Gastroesophageal sphincter (tissue), 4 donors: ENCODE results near the gene EPB41L4B. TPM values are rescaled to one million over a fixed set of nuclear protein-coding genes. Genes with fewer than 3 reads are reported as not detected.

Experiments used
- ATAC-seq: fragments of 150-250 bp; one replicate; pipeline ENCODE4 v1.9.1; 2016; ENCODE audit warnings: mild to moderate bottlenecking, moderate library complexity
- H3K27ac ChIP-seq, 4 donors: fragments of 200-600 bp; sonication (generic) in 3 of 4; 1 replicate in 3 of 4; 2 replicates in 1 of 4; pipeline ENCODE4 v1.5.1; 2016 to 2019
- H3K27me3 ChIP-seq: fragments of 200-600 bp; sonication (generic); one replicate; pipeline ENCODE4 v1.5.1; 2019
- H3K36me3 ChIP-seq, 2 donors: fragments of 200-600 bp; sonication (generic); one replicate each; pipeline ENCODE4 v1.5.1; 2019; ENCODE audit warnings: control low read depth in 1 of 2
- H3K4me1 ChIP-seq, 3 donors: fragments of 200-600 bp; sonication (generic); 1 replicate in 2 of 3; 2 replicates in 1 of 3; pipeline ENCODE4 v1.5.1; 2016 to 2019; ENCODE audit warnings: control low read depth in 2 of 3
- H3K4me3 ChIP-seq, 2 donors: fragments of 200-600 bp; sonication (generic); one replicate each; pipeline ENCODE4 v1.5.1; 2019; ENCODE audit warnings: mild to moderate bottlenecking in 1 of 2, moderate library complexity in 1 of 2
- H3K9me3 ChIP-seq, 3 donors: fragments of 200-600 bp; sonication (generic); one replicate each; pipeline ENCODE4 v1.5.1; 2017 to 2019; ENCODE audit warnings: control low read depth in 2 of 3
- EP300 ChIP-seq: sonication (generic); formaldehyde crosslinking; IDR thresholded peaks from one replicate; pipeline ENCODE4 v1.6.1; 2017; ENCODE audit warnings: antibody characterized with exemption, mild to moderate bottlenecking
- POLR2A ChIP-seq, 2 donors: fragments of 450-650 bp; IDR thresholded peaks; one replicate each; pipeline ENCODE4 v1.6.1; 2017; ENCODE audit warnings: antibody characterized with exemption in 2 of 2, mild to moderate bottlenecking in 2 of 2, moderate library complexity in 1 of 2
- POLR2AphosphoS5 ChIP-seq: sonication (generic); formaldehyde crosslinking; IDR thresholded peaks from one replicate; pipeline ENCODE4 v1.6.1; 2017; ENCODE audit warnings: antibody characterized with exemption
- WGBS, 2 donors: methylation state at CpG; one replicate each; pipeline ENCODE4 v1.1.5; 2018; ENCODE audit warnings: low coverage in 1 of 2; 5-methylcytosine and 5-hydroxymethylcytosine counted together
- total RNA-seq, 4 donors: library from RNA; depleted of rRNA; stranded (reverse); fragments of >200 nt; gene quantifications; one replicate each; pipeline ENCODE4 v1.1.0, GENCODE V29; 2016
- TF ChIP-seq, protein P1 (sequence below), 4 experiments: fragments of 200-600 bp in 2 of 4; fragments of 450-650 bp in 2 of 4; sonication (generic) in 1 of 4; IDR thresholded peaks; one replicate each; pipeline ENCODE4 v1.5.1; 2017 to 2019; ENCODE audit warnings: antibody characterized with exemption in 4 of 4, mild to moderate bottlenecking in 2 of 4, moderate library complexity in 2 of 4

EPB41L4B gene
- total RNA-seq, 4 donors from 2014 or later = 1.2 to 1.7 (median 1.4) TPM; not detected in 1

DNA sequence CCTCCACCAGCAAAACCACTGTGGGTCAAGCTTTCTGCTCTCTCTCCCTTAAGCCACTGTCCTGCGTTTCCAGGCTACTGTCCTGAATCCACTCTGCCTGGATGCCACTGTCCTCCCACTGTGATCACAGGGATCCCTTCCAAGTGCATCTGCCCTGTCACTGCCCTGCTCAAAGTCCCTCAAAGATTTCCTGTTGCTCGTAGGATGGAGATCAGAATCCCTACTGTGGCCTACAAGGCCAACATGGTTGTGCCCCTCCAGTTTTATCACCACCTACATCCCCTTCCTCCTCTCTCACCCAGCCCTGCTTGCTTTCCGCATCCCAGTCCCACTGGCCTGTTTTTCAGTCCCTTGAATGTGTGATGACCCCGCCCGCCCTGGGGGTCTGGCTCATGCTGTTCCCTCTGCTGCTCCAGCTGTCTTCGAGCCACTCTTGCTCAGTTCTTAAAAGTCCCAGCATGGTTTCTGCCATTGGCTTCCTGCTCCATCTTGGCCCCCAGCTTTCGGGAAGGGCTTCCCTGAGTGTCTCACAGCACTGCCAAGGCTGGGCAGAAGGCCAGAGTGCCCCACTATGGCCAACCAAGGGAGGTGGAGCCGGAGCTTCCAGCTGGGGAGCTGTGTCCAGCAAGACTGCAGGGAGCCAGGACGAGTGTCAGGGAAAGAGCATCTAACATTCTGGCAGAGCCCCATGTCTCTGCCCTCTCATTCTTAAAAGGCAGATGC lies 140.9 kb downstream of the EPB41L4B start:
- WGBS, 2 donors = 72 to 77% methylated on average over 6 of the region's 9 CpGs
- TF ChIP-seq POLR2AphosphoS5 (no peak), EP300 (no peak), POLR2A (IDR thresholded peaks at IDR 0.05) (no peak)
- TF ChIP-seq, protein P1, sequence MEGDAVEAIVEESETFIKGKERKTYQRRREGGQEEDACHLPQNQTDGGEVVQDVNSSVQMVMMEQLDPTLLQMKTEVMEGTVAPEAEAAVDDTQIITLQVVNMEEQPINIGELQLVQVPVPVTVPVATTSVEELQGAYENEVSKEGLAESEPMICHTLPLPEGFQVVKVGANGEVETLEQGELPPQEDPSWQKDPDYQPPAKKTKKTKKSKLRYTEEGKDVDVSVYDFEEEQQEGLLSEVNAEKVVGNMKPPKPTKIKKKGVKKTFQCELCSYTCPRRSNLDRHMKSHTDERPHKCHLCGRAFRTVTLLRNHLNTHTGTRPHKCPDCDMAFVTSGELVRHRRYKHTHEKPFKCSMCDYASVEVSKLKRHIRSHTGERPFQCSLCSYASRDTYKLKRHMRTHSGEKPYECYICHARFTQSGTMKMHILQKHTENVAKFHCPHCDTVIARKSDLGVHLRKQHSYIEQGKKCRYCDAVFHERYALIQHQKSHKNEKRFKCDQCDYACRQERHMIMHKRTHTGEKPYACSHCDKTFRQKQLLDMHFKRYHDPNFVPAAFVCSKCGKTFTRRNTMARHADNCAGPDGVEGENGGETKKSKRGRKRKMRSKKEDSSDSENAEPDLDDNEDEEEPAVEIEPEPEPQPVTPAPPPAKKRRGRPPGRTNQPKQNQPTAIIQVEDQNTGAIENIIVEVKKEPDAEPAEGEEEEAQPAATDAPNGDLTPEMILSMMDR (IDR thresholded peaks at IDR 0.05) = no peak
- H3K4me3 ChIP-seq = no peak overlapping the region
- H3K36me3 ChIP-seq = no peaks in the 10 kb centered on the region
- H3K9me3 ChIP-seq = no peaks in the 10 kb centered on the region
- H3K27ac ChIP-seq = no peak overlapping the region
- no peaks in the 10 kb centered on the region for H3K4me1 ChIP-seq
- H3K27me3 ChIP-seq = no peaks in the 10 kb centered on the region
- ATAC-seq = no peak

GRCh38 chr9:109176963-109177362 lies 143.9 kb downstream of the EPB41L4B start:
- Histone ChIP-seq H3K4me3 (no peak overlapping the region), H3K36me3 (no peaks in the 10 kb centered on the region), H3K27ac (no peak overlapping the region), H3K9me3 (no peaks in the 10 kb centered on the region), H3K4me1 (no peaks in the 10 kb centered on the region), H3K27me3 (no peaks in the 10 kb centered on the region)
- TF ChIP-seq POLR2A (IDR thresholded peaks at IDR 0.05) = no peak
- TF ChIP-seq POLR2AphosphoS5 = no peak
- TF ChIP-seq, protein P1 (IDR thresholded peaks at IDR 0.05) = no peak
- no peak for TF ChIP-seq EP300
- 83 to 90% methylated on average over 2 of the region's 2 CpGs for WGBS, 2 donors
- ATAC-seq = no peak

DNA sequence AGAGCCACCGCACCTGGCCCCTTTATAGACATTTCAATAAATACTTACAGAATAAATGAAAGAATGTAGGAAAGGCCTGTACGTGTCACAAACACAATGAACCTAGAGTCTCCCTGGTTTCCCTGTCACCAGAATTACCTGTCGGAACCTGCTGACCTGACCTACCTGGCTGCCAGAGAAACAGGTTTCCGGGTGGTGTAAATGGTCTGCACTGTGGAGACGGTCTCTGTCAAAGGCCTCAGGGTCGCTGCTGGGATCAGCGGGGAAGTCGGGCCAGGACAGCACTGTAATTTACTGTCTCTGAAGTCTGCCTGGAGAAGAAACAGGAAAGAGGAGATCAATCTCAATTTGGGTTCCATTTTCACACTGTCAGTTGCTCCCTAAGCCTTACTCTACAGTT lies 144.5 kb downstream of the EPB41L4B start:
- TF ChIP-seq EP300 = no peak
- TF ChIP-seq POLR2A (IDR thresholded peaks at IDR 0.05) = no peak
- TF ChIP-seq POLR2AphosphoS5 = no peak
- no peak overlapping the region for H3K27ac ChIP-seq
- no peaks in the 10 kb centered on the region for H3K36me3 ChIP-seq
- no peaks in the 10 kb centered on the region for H3K9me3 ChIP-seq
- H3K27me3 ChIP-seq = no peaks in the 10 kb centered on the region
- ATAC-seq = no peak
- no peak overlapping the region for H3K4me3 ChIP-seq
- H3K4me1 ChIP-seq = no peaks in the 10 kb centered on the region
- 62 to 71% methylated on average over 7 of the region's 8 CpGs for WGBS, 2 donors

DNA sequence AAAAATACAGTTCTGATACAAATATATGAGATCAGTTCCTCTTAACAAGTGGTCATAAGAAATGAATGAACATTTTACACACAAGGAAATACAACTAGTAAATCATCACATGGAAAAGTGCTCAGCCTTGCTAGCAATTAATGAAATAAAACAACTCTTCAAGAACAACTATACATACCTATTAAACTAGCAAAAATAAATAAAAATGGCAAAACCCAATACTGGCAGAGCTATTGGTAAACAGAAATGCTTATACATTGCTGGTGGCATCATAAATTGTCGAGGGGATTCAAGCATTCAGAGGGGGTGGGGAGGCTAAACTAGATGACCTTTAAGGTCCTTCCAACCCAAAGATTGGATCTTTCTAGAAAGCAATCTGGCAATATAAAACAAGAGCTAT lies 147.9 kb downstream of the EPB41L4B start:
- H3K4me3 ChIP-seq = no peak overlapping the region
- ATAC-seq = no peak
- no peaks in the 10 kb centered on the region for H3K36me3 ChIP-seq
- WGBS, 2 donors = 73 to 89% methylated on average over 1 of the region's 1 CpG
- no peak overlapping the region for H3K27ac ChIP-seq
- no peaks in the 10 kb centered on the region for H3K9me3 ChIP-seq
- H3K4me1 ChIP-seq = no peaks in the 10 kb centered on the region
- no peak for TF ChIP-seq EP300
- no peak for TF ChIP-seq POLR2A (IDR thresholded peaks at IDR 0.05)
- TF ChIP-seq POLR2AphosphoS5 = no peak
- TF ChIP-seq, protein P1 (IDR thresholded peaks at IDR 0.05) = no peak
- H3K27me3 ChIP-seq = peaks cover 3% of the 10 kb centered on the region

DNA sequence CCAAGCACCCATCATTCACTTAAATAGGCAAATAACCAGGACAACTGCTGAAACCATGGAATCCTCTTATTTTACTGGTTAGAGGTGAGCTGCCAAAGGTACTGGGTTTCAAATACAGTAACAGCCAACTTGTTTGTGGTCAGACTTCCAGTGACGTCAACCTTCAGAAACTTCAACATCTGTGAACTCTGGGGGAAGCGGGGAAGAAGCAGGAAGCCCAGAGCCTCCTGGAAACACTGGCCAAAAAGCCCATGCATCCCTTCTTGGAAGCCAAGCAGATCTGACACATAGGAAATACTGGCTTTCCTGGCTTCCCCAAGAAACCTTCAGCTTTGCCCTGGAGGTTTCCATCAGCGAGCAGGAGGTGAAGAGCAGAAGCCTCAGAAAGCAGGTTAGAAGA lies 148.9 kb downstream of the EPB41L4B start:
- Histone ChIP-seq H3K27me3 (peaks cover 13% of the 10 kb centered on the region), H3K4me1 (peaks cover 0 to 7% (median 0%) of the 10 kb centered on the region in 3 donors), H3K4me3 (no peak overlapping the region), H3K36me3 (no peaks in the 10 kb centered on the region), H3K9me3 (no peaks in the 10 kb centered on the region), H3K27ac (no peak overlapping the region)
- no peak for ATAC-seq
- 69% methylated on average over 3 of the region's 3 CpGs; no CpG with 5 or more reads in 1 of the 2 donors for WGBS, 2 donors
- TF ChIP-seq EP300 (no peak), POLR2AphosphoS5 (no peak), POLR2A (IDR thresholded peaks at IDR 0.05) (no peak)
- TF ChIP-seq, protein P1 (IDR thresholded peaks at IDR 0.05) = no peak
